Left forelimb (tissue), 1 donor: Measurements from ENCODE around the gene MTX2.

Experiments used
- DNase-seq: peaks from one replicate; pipeline ENCODE4 v3.0.0-alpha.2; 2018; ENCODE audit warnings: low spot score

Gene MTX2

GRCh38 chr2:176380341-176380740, 111.1 kb downstream of the MTX2 start:
- DNase-seq: no peak

DNA sequence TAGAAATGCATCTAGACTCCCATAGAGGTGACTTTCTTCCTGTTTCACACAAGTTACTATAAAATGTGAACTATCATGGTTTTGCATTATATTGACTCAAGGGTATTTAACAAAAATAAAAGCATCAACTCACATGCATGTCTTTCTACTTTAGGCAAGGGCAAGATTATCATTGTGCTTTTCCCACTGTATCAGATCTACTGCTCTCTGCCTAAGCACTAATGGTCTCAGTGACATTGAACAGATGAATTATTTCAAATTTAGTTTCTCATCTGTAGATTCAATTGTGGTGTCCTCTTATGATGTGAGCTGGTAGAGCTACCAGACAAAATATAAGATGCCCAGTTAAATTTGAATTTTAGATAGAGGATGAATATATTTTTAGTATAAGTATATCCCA, 113.9 kb downstream of the MTX2 start:
- DNase-seq: no peak

- DNase-seq: no peak
Measured at GRCh38 chr2:176383836-176384442, 114.7 kb downstream of the MTX2 start.

GRCh38 chr2:176385219-176385759, 116.0 kb downstream of the MTX2 start:
- no peak for DNase-seq

- DNase-seq: no peak
Measured at GRCh38 chr2:176385838-176386237, 116.6 kb downstream of the MTX2 start.
